Transverse colon (tissue), 4 donors: ENCODE measurements around the gene DCLK2. TPM values are rescaled to one million over a fixed set of nuclear protein-coding genes. Genes with fewer than 3 reads are reported as not detected.

Source experiments
- DNase-seq: peaks from one replicate; pipeline ENCODE4 v3.0.0-alpha.2; 2019
- H3K27ac ChIP-seq, 4 donors: fragments of 200-600 bp; sonication (generic); 2 replicates each; pipeline ENCODE4 v1.5.1; 2016 to 2018; ENCODE audit warnings: inconsistent platforms in 4 of 4
- H3K27me3 ChIP-seq: fragments of 200-600 bp; sonication (generic); 2 replicates; pipeline ENCODE4 v1.5.1; 2017; ENCODE audit warnings: inconsistent platforms
- H3K36me3 ChIP-seq, 4 donors: fragments of 200-600 bp; sonication (generic); 2 replicates each; pipeline ENCODE4 v1.5.1; 2017 to 2019; ENCODE audit warnings: inconsistent platforms in 4 of 4
- H3K4me1 ChIP-seq, 4 donors: fragments of 200-600 bp; sonication (generic); 2 replicates each; pipeline ENCODE4 v1.5.1; 2017 to 2020; ENCODE audit warnings: inconsistent platforms in 4 of 4
- H3K4me3 ChIP-seq, 4 donors: fragments of 200-600 bp; sonication (generic); 1 replicate in 1 of 4; 2 replicates in 3 of 4; pipeline versions ENCODE4 v1.5.1 to v1.6.1; 2017 to 2019; ENCODE audit warnings: inconsistent platforms in 4 of 4
- H3K9me3 ChIP-seq, 2 donors: fragments of 200-600 bp; sonication (generic); 2 replicates each; pipeline ENCODE4 v1.5.1; 2017 to 2019; ENCODE audit warnings: inconsistent platforms in 2 of 2
- CTCF ChIP-seq, 5 experiments: fragments of 200-600 bp in 3 of 5; fragments of 450-650 bp in 2 of 5; sonication (generic) in 3 of 5; IDR thresholded peaks; 1 replicate in 2 of 5; 2 replicates in 3 of 5; pipeline ENCODE4 v1.5.1; 2016 to 2017; ENCODE audit warnings: antibody characterized with exemption in 5 of 5, inconsistent platforms in 3 of 5, mild to moderate bottlenecking in 2 of 5, moderate library complexity in 1 of 5
- EP300 ChIP-seq: sonication (generic); formaldehyde crosslinking; IDR thresholded peaks from one replicate; pipeline ENCODE4 v1.6.1; 2017; ENCODE audit warnings: antibody characterized with exemption, low read depth
- POLR2A ChIP-seq: fragments of 450-650 bp; IDR thresholded peaks from one replicate; pipeline ENCODE4 v1.6.1; 2016; ENCODE audit warnings: antibody characterized with exemption, mild to moderate bottlenecking, moderate library complexity
- POLR2AphosphoS5 ChIP-seq, 3 donors: sonication (generic); formaldehyde crosslinking; IDR thresholded peaks; one replicate each; pipeline ENCODE4 v1.6.1; 2016; ENCODE audit warnings: antibody characterized with exemption in 3 of 3
- WGBS, 2 donors: methylation state at CpG; one replicate each; pipeline ENCODE4 v1.1.5; 2018; ENCODE audit warnings: low coverage in 1 of 2; 5-methylcytosine and 5-hydroxymethylcytosine counted together
- in situ Hi-C, 4 donors: fragments of 200-750 bp; cut with MboI; loops; one replicate each; pipeline versions ENCODE4 v1.15.0 to v1.15.1; 2017; ENCODE audit warnings: low sequenced_read_pairs in 3 of 4, low pct_ligation_motif_present in 1 of 4, low pct_unique_long_range_greater_than_20kb in 1 of 4
- intact Hi-C: fragments of 100-400 bp; cut with DNase I; formaldehyde crosslinking; loops from one replicate; pipeline ENCODE4 v1.15.1; 2023; ENCODE audit warnings: low total_unique reads
- total RNA-seq, 4 donors: library from RNA; depleted of rRNA; stranded (reverse); fragments of >200 nt; gene quantifications; one replicate each; pipeline ENCODE4 v1.1.0, GENCODE V29; 2016

DCLK2 gene
- total RNA-seq, 4 donors from 2014 or later, result 3.3 to 19.5 (median 7.5) TPM

- H3K4me3 ChIP-seq, result no peak overlapping the region
- in situ Hi-C loops, result no loop called here
- DNase-seq, result no peak
- peaks cover 0 to 13% (median 3%) of the 10 kb centered on the region in 4 donors for H3K4me1 ChIP-seq
- no peaks in the 10 kb centered on the region for H3K9me3 ChIP-seq
- 59% methylated on average over 2 of the region's 2 CpGs; no CpG with 5 or more reads in 1 of the 2 donors for WGBS, 2 donors
- no peaks in the 10 kb centered on the region for H3K36me3 ChIP-seq
- no peak for TF ChIP-seq EP300
- TF ChIP-seq POLR2AphosphoS5 (IDR thresholded peaks at IDR 0.05), result no peak
- no peak for TF ChIP-seq CTCF (IDR thresholded peaks at IDR 0.05)
- TF ChIP-seq POLR2A, result no peak
- H3K27me3 ChIP-seq, result no peaks in the 10 kb centered on the region
- intact Hi-C loops, result no loop called here
- no peak overlapping the region for H3K27ac ChIP-seq
These were observed 52.7 kb downstream of the DCLK2 start for GRCh38 chr4:150130933-150131332.

GRCh38 chr4:150131581-150132228, 53.5 kb downstream of the DCLK2 start:
- in situ Hi-C loops, result no loop called here
- Histone ChIP-seq H3K27me3 (no peaks in the 10 kb centered on the region), H3K27ac (no peak overlapping the region), H3K36me3 (no peaks in the 10 kb centered on the region), H3K4me1 (peaks cover 0 to 5% (median 0%) of the 10 kb centered on the region in 4 donors), H3K9me3 (no peaks in the 10 kb centered on the region), H3K4me3 (no peak overlapping the region)
- intact Hi-C loops, result no loop called here
- 89 to 100% methylated on average over 1 of the region's 1 CpG for WGBS, 2 donors
- no peak for DNase-seq
- no peak for TF ChIP-seq EP300
- no peak for TF ChIP-seq CTCF (IDR thresholded peaks at IDR 0.05)
- no peak for TF ChIP-seq POLR2A
- TF ChIP-seq POLR2AphosphoS5 (IDR thresholded peaks at IDR 0.05), result no peak

- in situ Hi-C loops (no loop called here), intact Hi-C loops (no loop called here)
- DNase-seq, result no peak
- Histone ChIP-seq H3K4me3 (no peak overlapping the region), H3K36me3 (no peaks in the 10 kb centered on the region), H3K9me3 (no peaks in the 10 kb centered on the region), H3K27me3 (no peaks in the 10 kb centered on the region), H3K4me1 (no peaks in the 10 kb centered on the region), H3K27ac (no peak overlapping the region)
- TF ChIP-seq CTCF (IDR thresholded peaks at IDR 0.05) (no peak), POLR2A (no peak), EP300 (no peak), POLR2AphosphoS5 (IDR thresholded peaks at IDR 0.05) (no peak)
These were observed 55.4 kb downstream of the DCLK2 start for GRCh38 chr4:150133605-150134004.

GRCh38 chr4:150135134-150135772, 57.0 kb downstream of the DCLK2 start:
- 54 to 61% methylated on average over 4 of the region's 4 CpGs for WGBS, 2 donors
- Histone ChIP-seq H3K36me3 (no peaks in the 10 kb centered on the region), H3K9me3 (no peaks in the 10 kb centered on the region), H3K27me3 (no peaks in the 10 kb centered on the region), H3K4me1 (peaks cover 0 to 4% (median 0%) of the 10 kb centered on the region in 4 donors), H3K4me3 (no peak overlapping the region), H3K27ac (no peak overlapping the region)
- no peak for TF ChIP-seq POLR2A
- no peak for TF ChIP-seq POLR2AphosphoS5 (IDR thresholded peaks at IDR 0.05)
- no peak for TF ChIP-seq CTCF (IDR thresholded peaks at IDR 0.05)
- TF ChIP-seq EP300, result no peak
- in situ Hi-C loops, result no loop called here
- DNase-seq, result no peak
- intact Hi-C loops, result no loop called here
